ENCODE data around the gene SERPINE2.
"Not testable (repeated sequence)": the region's sequence is repeated elsewhere in the genome, so short reads cannot be mapped to it uniquely, and the experiment has no call there.

Gene SERPINE2

DNA sequence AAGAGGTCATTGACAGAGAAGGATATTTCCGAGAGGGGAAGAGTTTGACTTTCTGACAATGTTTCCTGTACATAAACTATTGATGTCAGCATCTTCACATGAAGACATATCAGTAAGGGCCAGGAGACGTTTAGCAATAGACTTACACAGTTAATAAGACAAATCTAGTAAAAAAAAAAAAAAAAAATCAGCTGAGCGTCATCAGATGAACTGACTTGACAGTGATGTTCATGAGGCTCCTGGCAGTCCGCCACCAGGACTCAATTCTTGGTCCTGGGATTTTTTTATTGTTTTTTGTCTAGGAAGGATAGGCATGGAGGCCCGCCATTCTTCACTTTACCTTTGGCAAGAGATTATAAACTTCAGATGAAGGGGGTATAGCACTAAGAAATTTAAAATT lies 67.4 kb downstream of the SERPINE2 start:
- no peak for DNase-seq

GRCh38 chr2:223970343-223971128 lies 68.5 kb downstream of the SERPINE2 start:
- no peak for DNase-seq

DNA sequence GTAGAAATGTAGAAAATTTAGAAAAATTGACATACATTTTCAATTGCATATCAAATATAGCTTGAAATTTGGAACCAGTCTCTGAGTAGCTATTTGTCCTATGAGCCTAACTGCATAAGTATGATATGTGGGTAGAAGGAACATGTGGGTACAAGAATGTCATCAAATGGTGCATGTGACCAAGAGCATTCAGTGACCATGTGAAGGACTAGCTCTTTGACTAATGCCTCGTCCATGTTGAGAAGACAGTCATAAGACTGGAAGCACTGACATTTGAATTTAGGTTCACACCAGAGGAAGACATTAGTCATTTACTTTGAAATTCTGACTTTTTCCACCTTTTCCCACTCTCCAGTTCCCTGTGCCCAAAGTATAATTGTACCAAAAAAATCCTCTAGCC lies 69.2 kb downstream of the SERPINE2 start:
- DNase-seq = no peak

GRCh38 chr2:223969315-223969714 lies 69.8 kb downstream of the SERPINE2 start:
- DNase-seq = no peak

- DNase-seq = no peak
Observed at GRCh38 chr2:223967981-223968380, 71.1 kb downstream of the SERPINE2 start.

- no peak for DNase-seq
Observed at GRCh38 chr2:223959688-223960087, 79.4 kb downstream of the SERPINE2 start.

- DNase-seq = peak; percentile 61
Observed at GRCh38 chr2:223957092-223957851, 81.8 kb downstream of the SERPINE2 start, which contains the start of gene MRPL44. Gene MRPL44, plus strand, starts transcription at chr2:223957463. Its CDS starts 10 bp downstream, at chr2:223957473.

GRCh38 chr2:223956300-223956699 lies 82.8 kb downstream of the SERPINE2 start:
- no peak for DNase-seq

GRCh38 chr2:223954401-223954800 lies 84.7 kb downstream of the SERPINE2 start:
- no peak for DNase-seq

DNA sequence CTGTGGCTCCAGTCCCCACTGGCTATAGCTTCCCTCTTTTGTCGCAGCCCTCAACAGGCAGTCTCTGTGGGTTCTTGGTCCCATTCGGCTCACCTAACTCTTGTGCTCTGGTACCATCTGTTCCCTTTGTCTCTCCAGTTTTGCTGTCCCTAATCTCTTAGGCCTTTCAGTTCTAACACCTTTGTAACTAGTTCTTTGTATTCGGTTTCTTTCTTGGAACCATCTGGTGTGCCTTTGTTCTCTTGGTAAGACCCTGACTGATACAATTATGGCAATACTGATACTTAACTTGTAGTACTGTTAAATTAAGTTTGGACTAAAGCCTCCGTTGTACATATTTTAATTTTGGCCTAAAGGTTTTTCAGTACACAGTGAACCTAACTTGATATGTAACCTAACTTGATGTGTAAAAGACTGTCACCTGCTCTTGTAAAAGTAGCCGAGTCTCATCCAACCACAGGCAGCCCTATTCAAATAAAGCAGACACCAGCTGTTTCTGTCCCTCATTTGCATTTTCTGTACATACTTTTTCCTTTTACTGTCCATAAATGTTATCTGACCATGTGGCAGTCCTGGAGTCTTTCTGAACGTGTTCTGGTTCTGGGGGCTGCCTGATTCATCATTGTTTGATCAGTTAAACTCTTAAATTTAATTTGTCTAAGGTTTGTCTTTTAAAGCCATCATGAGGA lies 86.7 kb downstream of the SERPINE2 start:
- DNase-seq = no peak

DNA sequence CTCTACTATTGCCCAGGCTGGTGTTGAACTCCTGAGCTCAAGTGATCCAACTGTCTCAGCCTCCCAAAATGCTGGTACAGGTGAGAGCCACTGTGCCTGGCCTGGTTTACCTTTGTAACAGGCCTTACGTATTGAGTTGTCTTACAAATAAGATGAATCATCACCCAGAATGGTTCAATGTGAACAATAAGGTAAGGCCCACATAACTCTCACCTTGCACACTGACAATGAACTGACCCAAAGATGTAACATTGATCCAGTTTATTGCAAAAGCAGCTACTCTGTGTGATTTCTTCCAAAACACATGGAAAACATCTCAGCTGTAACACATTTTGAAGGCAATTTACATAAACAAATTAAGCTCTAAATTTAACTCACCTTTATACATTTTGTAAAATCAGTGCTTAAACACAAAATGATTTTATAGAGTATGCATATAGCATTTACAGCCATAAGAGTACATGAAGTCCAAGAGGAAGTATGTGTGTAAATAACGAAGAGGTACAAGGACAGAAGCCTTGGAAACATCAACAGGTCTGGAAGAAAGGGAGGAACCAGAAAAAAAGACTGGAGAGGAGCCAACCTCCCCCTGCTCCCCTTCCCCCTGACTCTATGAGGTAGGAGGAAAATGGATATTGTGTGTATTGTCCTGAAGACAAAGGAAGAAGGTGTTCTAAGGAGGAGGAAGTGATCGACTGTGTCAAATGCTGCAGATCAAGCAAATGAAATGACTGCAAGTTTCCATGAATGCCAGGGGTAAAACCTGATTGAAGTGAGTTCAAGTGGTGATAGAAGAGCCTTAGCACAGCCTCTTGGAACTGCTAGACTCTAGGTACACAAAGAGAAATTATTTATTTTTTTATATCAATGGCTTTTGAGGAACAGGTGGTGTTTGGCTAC lies 88.4 kb downstream of the SERPINE2 start:
- DNase-seq = no peak

GRCh38 chr2:223949241-223949840 lies 89.7 kb downstream of the SERPINE2 start:
- DNase-seq = no peak

- DNase-seq = no peak
Observed at GRCh38 chr2:223947711-223948205, 91.3 kb downstream of the SERPINE2 start.

- no peak for DNase-seq
Observed at GRCh38 chr2:223945755-223946154, 93.3 kb downstream of the SERPINE2 start.

- DNase-seq = peak; percentile 33
Observed at GRCh38 chr2:223944703-223945531, 94.2 kb downstream of the SERPINE2 start, which contains the start of gene WDFY1. Gene WDFY1, minus strand, starts transcription at chr2:223945335. Its CDS starts 51 bp downstream, at chr2:223945284.

- DNase-seq = no peak
Observed at GRCh38 chr2:223944166-223944702, 94.9 kb downstream of the SERPINE2 start.

GRCh38 chr2:223943561-223944008 lies 95.5 kb downstream of the SERPINE2 start:
- DNase-seq = no peak

- no peak for DNase-seq
Observed at GRCh38 chr2:223943135-223943534, 96.0 kb downstream of the SERPINE2 start.

- no peak for DNase-seq
Observed at GRCh38 chr2:223941579-223942277, 97.4 kb downstream of the SERPINE2 start.

DNA sequence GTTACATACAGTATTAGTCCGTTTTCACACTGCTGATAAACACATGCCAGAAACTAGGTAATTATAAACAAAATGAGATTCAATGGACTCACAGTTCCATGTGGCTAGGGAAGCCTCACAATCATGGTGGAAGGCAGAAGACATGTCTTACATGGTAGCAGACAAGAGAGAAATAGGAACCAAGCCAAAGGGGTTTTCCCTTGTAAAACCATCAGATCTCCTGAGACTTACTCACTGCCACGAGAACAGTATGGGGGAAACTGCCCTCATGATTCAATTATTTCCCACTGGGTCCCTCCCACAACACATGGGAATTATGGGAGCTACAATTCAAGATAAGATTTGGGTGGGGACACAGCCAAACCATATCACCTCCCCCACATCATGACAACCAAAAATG lies 99.6 kb downstream of the SERPINE2 start:
- not testable (repeated sequence) for DNase-seq
